GM12801 (cell line): ENCODE data around the gene ASH1L.

Experiments
- CTCF ChIP-seq: IDR thresholded peaks from one replicate; pipeline ENCODE4 v1.5.1; 2011; ENCODE audit warnings: control low read depth; ENCODE audit not compliant: insufficient read length; ENCODE audit errors: extremely low read depth

ASH1L gene

DNA sequence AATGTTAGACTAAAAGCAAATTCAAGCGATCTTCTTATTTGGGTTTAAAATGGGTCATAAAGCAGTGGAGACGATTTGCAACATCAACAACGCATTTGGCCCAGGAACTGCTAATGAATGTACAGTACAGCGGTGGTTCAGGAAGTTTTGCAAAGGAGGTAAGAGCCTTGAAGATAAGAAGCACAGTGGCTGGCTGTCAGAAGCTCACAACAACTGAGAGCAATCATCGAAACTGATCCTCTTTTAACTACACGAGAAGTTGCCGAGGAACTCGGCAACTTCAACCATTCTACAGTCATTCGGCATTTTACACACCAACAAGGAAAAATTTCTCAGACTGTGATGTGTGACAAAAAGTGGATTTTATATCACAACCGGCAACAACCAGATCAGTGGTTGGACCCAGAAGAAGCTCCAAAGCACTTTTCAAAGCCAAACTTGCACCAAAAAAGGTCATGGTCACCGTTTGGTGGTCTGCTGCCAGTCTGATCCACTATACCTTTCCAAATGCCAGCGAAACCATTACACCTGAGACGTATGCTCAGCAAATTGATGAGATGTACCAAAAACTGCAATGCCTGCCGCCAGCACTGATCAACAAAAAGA is 47.9 kb downstream of the ASH1L start:
- TF ChIP-seq CTCF: no peak

DNA sequence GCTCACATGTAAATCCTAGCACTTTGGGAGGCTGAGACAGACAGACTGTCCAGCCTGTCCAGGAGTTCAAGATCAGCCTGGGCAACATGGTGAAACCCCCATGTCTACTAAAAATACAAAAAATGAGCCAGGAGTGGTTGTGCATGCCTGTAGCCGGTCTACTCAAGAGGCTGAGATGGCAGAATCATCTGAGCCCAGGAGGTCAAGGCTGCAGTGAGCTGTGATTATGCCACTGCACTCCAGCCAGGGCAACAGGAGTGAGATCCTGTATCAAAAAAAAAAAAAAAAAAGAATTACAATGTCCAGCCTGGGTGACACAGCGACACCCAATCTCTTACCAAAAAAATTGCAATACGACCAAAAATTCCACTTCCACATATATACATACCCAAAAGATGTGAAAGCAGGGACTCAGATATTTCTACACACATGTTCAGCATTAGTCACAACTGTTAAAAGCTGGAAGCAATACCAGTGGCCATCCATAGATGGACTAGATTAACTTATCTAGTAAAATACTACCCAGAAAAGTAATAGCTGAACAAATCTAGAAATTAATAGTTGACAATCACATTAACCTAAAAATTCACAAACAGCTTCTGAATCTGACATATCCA is 49.2 kb downstream of the ASH1L start:
- no peak for TF ChIP-seq CTCF

DNA sequence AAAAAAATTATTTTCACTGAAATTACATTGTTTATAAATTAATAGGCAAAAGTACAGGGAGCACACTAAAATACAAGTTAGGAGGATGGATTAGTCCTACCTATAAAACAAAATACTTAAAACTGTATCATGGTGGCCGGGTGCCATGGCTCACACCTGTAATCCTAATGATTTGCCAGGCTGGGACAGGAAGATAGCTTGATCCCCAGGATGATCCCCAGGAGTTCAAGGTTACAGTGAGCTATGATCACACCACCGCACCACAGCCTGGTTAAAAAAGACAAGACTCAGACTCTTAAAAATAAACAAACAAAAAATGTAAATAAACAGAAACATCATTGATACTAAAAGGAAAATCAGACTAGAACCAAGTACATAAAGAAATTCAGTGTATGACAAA is 53.5 kb downstream of the ASH1L start:
- TF ChIP-seq CTCF: no peak

DNA sequence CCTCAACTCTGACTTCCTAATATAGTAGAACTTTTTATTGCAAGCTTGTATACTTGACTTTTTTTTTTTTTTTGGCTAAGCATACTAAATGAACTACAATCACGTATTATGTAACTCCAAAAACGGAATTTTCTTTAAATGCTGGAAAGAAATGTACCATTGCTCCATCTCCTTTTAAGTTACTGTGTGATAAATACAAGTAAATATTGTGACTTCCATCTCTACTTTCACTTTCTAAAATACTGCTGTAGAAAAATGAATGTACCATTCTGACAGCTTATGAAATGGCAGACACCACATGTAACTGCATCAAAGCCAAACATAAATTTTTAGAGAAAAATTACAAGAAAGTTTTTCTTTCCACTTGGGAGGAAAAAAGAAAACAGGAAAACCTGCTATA is 54.7 kb downstream of the ASH1L start:
- no peak for TF ChIP-seq CTCF

- TF ChIP-seq CTCF: no peak
Measured at GRCh38 chr1:155504207-155504606, 58.4 kb downstream of the ASH1L start.

- TF ChIP-seq CTCF: no peak
Measured at GRCh38 chr1:155499953-155500639, 62.5 kb downstream of the ASH1L start.

DNA sequence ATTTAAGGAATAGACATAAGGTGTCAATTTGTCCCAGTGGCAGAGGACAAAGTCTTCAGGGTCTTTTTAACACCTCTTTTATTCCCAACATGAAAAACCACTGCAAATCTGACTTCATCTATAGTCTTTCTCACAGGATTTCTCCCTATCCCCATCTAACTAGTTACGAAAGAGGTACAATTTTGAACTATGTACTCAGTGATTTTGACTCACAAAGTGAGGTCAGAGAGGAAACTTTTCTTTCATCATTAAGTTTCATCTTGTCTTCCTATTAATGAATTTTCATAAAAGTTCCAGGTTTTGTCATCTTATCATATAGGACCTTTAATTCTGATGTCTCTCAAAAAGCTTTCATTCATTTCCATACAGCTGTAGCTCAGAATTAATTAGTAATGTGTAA is 63.3 kb downstream of the ASH1L start:
- no peak for TF ChIP-seq CTCF
